Activated naive CD4-positive, alpha-beta T cell treated with anti-CD3 and anti-CD28 coated beads, Interleukin-2, amount 50 U/mL, for 72 hours (primary cell): ENCODE results near the gene TTC28. TPM values are rescaled to one million over a fixed set of nuclear protein-coding genes. Genes with fewer than 3 reads are reported as not detected.

Experiments
- ATAC-seq, 2 donors: fragments of 150-1000 bp; cut with Tn5 transposase; 2 replicates each; pipeline ENCODE4 v1.10.0; 2021; ENCODE audit warnings: mild to moderate bottlenecking in 2 of 2, moderate library complexity in 2 of 2
- DNase-seq, 2 donors: peaks; one replicate each; pipeline ENCODE4 v3.0.0; 2021 to 2022; ENCODE audit warnings: low spot score in 2 of 2
- H3K27ac Mint-ChIP-seq, 2 donors: one replicate each; pipeline ENCODE4 v1.8.0; 2022; ENCODE audit warnings: mild to moderate bottlenecking in 2 of 2, mixed read lengths in 2 of 2
- H3K36me3 Mint-ChIP-seq, 2 donors: one replicate each; pipeline ENCODE4 v1.8.0; 2022; ENCODE audit warnings: mixed read lengths in 2 of 2
- H3K9me3 Mint-ChIP-seq, 2 donors: one replicate each; pipeline ENCODE4 v1.8.0; 2022; ENCODE audit warnings: mixed read lengths in 2 of 2
- total RNA-seq, 2 donors: library from RNA; stranded (reverse); gene quantifications; one replicate each; pipeline ENCODE4 v1.2.3, GENCODE V29; 2022

Gene TTC28
- total RNA-seq, 2 donors from 2014 or later: 0.66 to 8.5 TPM

DNA sequence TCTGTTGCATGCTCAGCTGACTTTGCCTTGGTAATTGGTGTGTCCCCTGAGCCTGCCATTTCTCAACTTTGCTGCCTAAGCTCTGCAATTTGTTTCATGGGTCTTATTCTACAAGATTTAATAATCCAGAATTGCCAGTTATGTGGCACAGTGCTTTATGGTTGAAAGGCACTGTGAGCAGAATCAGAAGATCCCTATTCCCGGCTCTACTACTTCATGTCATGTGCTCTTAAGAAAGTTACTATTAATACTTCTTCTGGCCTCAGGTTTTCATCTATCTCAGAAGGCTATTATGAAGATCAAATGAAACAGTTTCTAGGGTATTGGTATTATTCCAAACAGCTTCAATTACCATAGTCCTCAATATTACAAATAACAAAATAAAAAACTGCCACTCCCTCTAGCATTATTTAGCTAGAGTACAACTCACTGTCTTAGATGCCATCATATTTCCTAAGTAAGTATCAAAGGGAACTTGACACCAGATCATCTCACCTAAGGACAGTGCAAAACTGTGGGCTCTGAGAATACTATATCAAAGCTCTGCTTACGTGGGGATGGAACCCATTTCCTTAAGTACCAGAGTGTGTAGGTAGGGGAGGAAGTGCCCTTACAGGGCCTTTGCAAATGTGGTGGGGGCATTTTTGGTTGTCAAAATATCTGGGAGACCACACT, 560.5 kb downstream of the TTC28 start:
- Mint-ChIP-seq H3K9me3 (no peaks in the 10 kb centered on the region), H3K27ac (no peak overlapping the region), H3K36me3 (no peaks in the 10 kb centered on the region)
- DNase-seq: no peak
- ATAC-seq: no peak

DNA sequence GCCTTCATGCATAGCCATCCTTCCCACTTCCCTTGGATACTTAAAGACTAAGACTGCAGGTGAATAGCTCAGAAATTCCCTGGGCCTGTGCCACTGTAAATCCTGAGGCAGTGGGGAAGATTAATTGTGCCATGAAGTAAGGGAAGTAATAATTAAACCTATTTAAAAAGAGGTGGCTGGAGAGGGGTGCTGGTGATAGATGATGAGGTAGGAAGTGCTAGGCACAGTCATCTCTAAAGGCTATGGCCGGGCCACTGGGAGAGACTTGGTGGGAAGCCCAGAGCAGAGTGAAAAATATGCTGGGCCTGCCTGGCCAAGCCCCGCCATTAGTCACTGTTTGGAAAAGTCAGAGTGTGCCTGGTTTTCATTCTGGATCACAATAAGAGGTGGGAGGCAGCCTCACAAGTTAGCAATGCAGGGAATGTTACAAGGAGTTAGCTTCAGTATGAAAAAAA, 563.4 kb downstream of the TTC28 start:
- no peak for DNase-seq
- no peak for ATAC-seq
- H3K36me3 Mint-ChIP-seq: no peaks in the 10 kb centered on the region
- H3K9me3 Mint-ChIP-seq: no peaks in the 10 kb centered on the region
- H3K27ac Mint-ChIP-seq: no peak overlapping the region

DNA sequence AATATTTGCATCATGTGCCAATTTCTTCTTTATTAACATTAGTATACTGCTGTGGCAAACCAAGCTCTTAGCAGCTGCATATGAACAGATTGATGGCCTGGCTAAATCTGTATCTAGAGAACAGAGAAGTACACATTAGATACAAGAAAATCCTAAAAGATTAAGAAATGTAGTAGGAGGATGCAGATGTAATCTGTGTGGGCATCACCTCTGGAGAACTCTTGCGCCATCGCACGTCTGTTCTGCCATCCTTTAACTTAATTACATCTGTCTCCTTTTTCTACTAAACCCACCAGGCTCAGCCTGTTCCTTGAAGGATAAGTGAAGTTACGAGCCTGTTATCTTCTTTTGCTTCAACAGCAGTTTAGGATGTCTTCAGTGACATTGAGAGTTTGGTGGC, 564.2 kb downstream of the TTC28 start:
- ATAC-seq (no peak), DNase-seq (no peak)
- Mint-ChIP-seq H3K36me3 (no peaks in the 10 kb centered on the region), H3K9me3 (no peaks in the 10 kb centered on the region), H3K27ac (no peak overlapping the region)

DNA sequence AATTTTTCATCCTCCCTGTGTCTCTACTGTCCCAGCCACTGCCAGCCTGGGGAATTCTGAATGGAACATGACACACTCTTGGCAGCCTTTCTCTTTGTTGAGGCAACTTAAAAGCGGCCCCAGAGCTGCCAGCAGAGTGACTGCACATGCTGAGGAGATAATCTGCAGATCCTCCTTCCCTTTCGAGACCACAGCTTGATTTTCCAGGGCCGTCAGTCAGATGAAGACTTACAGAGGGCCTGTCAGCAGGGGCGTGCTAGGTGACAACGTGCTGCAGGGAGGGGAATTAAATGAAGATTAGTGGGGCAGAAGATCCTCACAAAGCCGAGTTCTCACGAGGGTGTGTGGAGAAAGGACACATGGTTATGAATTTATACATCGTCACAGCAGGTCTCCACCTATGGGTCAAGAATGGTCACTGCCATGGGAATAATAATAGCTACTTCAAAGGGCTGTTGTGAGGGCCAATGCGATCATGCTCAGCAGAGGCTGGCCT, 567.0 kb downstream of the TTC28 start:
- no peaks in the 10 kb centered on the region for H3K36me3 Mint-ChIP-seq
- no peak overlapping the region for H3K27ac Mint-ChIP-seq
- DNase-seq (no peak), ATAC-seq (no peak)
- no peaks in the 10 kb centered on the region for H3K9me3 Mint-ChIP-seq

DNA sequence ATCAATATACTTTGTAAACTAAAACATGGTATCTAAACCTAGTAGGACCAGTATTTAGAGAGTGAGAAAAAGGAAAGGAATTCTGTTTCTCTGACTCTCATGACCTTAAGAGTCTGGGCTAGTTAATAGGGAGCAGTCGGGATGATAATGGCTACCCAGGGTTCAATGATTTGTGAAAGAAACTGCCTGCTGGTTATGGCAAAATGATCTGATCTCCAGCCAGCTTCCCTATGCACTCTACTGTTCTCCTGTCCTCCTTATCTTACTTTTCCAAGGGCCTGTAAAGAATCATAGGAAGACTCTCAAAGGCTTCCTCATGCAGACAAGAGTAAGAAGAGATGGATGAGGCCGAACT, 567.5 kb downstream of the TTC28 start:
- no peak for DNase-seq
- no peaks in the 10 kb centered on the region for H3K36me3 Mint-ChIP-seq
- no peak overlapping the region for H3K27ac Mint-ChIP-seq

DNA sequence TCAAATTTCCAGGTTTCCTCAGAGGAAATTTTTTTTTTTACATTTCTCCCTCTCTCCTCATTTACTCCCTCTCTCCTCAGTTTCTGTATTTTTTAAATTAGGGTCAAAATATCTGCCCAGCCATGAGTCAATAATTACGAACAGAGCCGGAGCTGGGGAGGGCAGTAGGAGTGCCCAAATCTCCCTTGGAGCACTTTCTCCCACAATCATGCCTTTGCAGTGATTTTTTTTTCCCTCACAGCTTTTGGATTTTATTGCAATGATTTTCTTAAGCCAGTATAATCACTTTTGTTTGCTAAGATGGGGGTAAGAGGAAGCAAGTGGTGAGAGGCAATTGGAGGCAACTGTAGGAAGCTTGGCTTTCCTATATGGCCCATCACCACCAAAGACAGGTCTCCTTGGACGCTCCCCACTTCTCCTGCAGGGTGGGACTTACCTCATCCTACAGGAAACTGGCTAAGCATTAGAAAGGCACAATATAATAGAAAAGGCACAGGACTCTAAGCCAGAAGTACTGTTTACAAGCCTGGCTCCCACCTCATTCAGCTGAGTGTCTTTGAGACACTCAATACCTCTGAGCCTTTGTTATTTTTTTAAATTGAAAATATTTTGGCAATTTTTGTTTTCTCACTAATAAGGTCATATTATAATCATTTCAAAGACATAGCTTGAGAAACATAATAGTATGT, 568.0 kb downstream of the TTC28 start:
- no peaks in the 10 kb centered on the region for H3K9me3 Mint-ChIP-seq
- DNase-seq (no peak), ATAC-seq (no peak)
- no peak overlapping the region for H3K27ac Mint-ChIP-seq
- H3K36me3 Mint-ChIP-seq: no peaks in the 10 kb centered on the region

More for the DNA sequence above, 567.5 kb downstream of the TTC28 start:
- no peaks in the 10 kb centered on the region for H3K9me3 Mint-ChIP-seq
- no peak for ATAC-seq

DNA sequence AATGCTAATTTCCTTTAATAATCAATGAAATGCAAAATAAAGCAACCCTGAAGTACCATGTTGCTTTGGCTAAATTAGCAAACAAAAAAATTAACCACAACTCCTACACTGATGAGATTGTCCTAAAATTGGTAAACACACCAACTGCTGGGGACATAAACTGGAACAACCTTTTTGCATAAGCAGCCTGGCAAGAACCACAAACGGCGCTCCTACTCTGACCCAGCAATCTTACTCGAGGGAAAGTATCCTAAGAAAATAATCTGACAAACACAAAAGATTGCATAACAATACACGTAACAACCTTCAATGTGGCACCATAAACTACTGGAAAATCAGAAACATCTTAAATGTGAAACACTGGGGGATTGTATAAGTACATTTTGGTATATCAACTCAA, 570.8 kb downstream of the TTC28 start:
- ATAC-seq: no peak
- no peaks in the 10 kb centered on the region for H3K9me3 Mint-ChIP-seq
- H3K27ac Mint-ChIP-seq: no peak overlapping the region
- no peak for DNase-seq
- H3K36me3 Mint-ChIP-seq: no peaks in the 10 kb centered on the region

DNA sequence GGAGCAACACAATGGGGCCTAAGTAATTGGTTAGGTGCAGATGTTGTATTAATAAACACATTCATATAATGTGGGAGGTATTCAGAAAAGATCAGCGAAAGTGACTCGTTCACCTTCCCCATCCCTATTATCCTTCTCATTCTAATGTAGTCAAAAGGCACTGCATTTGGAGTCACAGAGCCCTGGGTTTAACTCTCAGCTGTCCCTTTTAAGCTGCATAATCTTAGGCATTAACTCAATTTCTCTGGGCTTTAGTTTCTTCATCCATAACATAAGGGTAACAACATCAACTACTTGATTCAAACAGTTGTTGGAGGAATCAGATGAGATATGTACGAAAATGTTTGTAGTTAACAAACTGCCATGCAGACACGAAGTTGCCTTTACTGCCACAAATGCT, 573.0 kb downstream of the TTC28 start:
- ATAC-seq (no peak), DNase-seq (no peak)
- Mint-ChIP-seq H3K27ac (no peak overlapping the region), H3K36me3 (no peaks in the 10 kb centered on the region), H3K9me3 (no peaks in the 10 kb centered on the region)

DNA sequence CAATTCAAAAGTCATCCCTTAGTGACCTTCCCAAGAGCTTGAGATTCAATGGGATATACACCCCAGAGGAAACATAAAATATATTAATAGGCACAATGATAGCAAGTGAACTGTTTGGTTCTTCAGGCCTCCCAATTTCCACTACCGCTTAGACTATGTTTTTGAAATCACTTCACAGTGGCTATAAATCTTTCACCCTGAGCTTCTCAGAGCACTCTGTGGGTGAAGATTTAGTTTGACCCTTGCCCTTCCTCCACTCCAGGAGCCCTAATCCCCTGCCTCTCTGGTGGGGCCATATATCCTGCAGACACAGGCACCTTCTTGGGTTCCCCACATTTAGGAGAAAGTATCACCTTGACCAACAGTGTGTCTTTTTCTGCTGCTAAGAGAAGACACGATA, 573.7 kb downstream of the TTC28 start:
- H3K27ac Mint-ChIP-seq: no peak overlapping the region

DNA sequence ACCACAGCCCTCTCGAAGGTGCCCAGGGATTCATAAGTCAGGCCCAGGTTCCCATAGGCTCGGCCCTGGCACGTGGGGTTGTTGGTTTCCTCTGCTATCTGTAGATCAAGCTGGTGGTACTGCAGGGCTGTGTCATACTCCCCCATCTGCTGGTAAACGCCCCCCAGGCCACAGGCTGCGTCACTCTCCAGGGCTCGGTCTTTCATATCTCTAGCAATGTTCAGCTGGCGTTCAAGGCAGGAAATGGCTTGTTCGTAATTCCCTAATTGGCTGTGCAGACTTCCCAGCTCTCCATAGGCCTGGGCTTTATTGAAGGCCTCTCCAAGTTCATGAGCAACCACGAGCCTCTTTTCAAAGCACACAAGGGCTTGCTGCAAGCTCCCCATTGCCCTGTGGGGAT, 574.2 kb downstream of the TTC28 start:
- ATAC-seq (no peak), DNase-seq (no peak)
- H3K36me3 Mint-ChIP-seq: no peaks in the 10 kb centered on the region
- H3K27ac Mint-ChIP-seq: peak overlapping the region in 1 of 2 donors; percentile 41
- H3K9me3 Mint-ChIP-seq: no peaks in the 10 kb centered on the region

More for the DNA sequence above, 573.7 kb downstream of the TTC28 start:
- DNase-seq (no peak), ATAC-seq (no peak)
- Mint-ChIP-seq H3K36me3 (no peaks in the 10 kb centered on the region), H3K9me3 (no peaks in the 10 kb centered on the region)

DNA sequence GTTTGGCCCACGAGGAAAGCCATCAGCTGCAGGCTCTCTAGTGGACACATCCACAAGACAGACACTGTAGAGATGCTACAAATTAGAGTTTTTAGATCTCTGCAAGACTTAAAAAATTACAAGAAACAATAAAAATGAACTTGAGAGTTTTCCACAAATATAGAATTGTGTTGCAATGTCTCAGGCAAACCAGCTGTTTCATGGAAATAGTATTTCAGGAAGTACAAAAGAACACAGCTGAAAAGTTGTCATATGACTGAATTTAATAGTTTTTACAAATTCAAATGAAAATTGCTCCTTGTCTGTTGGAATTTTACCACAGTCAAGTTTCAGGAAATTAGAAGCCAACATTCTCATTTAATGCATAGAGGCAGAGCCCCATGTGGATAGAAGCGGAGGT, 576.0 kb downstream of the TTC28 start:
- ATAC-seq: no peak
- Mint-ChIP-seq H3K9me3 (no peaks in the 10 kb centered on the region), H3K36me3 (no peaks in the 10 kb centered on the region), H3K27ac (no peak overlapping the region)
- DNase-seq: no peak

DNA sequence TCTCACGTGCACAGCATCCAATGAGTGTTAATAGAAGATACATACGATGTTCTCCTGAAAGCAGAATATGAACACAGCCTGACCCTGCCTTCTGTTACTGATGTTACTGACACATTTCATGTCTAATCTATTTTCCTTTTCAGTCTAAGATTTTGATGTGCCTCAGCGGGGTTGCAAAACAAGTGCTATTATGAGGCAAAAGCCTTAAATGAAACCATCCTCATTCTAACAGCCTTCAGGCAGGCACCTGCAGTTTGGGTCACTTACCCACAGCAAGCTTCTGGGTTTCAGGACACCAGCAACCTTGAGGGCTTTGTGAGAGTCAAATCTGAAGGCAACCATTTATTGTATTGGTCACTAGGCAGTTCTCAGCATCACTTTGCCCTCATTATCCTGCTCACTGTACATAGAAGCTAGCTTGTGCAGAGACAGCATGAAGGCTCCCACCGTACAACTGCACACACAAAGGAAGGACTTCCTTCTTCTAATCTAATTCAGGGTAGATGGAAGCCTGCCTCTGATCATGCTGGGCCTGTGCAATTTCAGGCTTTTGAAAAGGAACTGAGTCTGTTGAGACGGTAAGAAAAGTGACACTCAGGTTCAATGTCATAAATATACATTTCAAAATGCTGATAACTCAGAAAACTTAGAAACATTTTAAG, 577.4 kb downstream of the TTC28 start:
- no peaks in the 10 kb centered on the region for H3K9me3 Mint-ChIP-seq
- ATAC-seq (no peak), DNase-seq (no peak)
- H3K27ac Mint-ChIP-seq: no peak overlapping the region
- no peaks in the 10 kb centered on the region for H3K36me3 Mint-ChIP-seq

DNA sequence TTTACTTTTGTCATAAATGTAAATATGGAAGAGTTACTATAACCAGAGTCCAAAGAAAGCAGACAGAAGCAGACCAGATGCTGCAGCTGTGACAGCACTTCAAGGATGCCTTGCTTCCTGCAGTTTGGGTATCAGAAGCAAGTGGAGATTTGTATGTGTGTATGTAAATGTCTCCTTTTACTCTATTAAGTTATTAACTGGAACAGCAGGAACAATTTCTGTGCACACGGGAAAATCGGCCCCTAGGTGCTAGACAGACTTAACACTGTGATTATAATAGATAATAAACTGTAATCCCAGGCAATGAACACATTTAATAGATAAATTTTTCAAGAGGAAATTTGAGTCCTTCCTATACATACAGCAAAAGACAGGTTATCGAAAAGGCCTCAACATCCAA, 582.0 kb downstream of the TTC28 start:
- DNase-seq (no peak), ATAC-seq (no peak)
- no peaks in the 10 kb centered on the region for H3K9me3 Mint-ChIP-seq
- H3K36me3 Mint-ChIP-seq: no peaks in the 10 kb centered on the region
- peak overlapping the region in 1 of 2 donors; percentile 76 for H3K27ac Mint-ChIP-seq

DNA sequence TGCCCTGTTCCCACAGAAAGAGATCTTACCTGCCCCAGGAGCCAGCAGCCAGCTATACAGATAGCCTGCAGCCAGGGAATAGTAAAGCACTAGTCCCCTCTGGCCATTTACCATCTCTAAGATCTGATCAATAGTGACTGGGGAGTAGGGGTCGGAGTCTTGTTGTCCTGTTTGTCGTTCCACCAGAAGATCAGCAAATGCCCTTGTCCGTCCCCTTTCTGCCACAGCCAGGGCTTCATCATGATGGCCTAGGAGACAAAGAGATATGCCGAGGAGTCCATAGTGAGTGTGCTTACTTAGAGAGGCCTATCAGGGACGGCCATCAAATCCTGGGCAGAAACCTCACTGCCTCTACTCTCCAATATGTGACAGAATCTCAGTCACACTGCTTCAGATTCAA, 583.5 kb downstream of the TTC28 start:
- ATAC-seq: no peak
- Mint-ChIP-seq H3K9me3 (no peaks in the 10 kb centered on the region), H3K36me3 (no peaks in the 10 kb centered on the region), H3K27ac (no peak overlapping the region)
- no peak for DNase-seq

DNA sequence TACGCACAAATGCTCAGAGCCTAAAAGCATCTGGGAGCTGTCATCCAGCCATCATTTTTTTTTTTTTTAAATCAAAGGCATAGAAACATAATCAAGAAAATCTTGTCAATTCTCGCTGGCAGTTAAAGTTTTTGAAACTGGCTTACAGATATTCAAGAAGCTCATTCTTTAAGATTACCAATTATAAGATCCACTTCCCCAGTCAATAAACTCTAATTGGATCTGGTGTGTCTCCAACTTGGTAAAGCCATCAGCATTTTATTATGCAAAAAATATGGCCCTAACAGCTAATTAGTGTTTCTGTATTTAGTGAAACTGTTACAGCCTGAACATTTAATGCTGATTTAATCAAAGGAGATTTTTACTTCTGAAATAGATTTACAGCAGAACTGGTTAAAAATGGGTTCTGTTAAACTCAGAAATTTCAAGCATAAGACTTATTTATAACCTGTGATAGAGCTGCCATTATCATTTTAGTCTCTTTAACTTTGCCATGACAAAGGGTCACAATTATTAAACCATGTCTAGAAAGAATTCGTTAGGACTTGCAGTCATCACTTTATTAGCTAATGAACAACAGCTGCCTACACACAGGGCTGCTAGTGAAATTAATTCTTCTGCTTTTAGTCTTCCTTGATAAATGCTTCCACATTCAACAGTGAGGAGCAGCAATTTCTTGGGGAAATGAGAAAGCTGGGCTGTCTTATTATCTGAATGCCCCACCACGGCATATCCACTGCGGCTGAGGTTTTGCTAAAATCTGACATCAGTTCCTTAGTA, 584.1 kb downstream of the TTC28 start:
- DNase-seq (no peak), ATAC-seq (no peak)
- no peak overlapping the region for H3K27ac Mint-ChIP-seq
- H3K9me3 Mint-ChIP-seq: no peaks in the 10 kb centered on the region
- no peaks in the 10 kb centered on the region for H3K36me3 Mint-ChIP-seq

DNA sequence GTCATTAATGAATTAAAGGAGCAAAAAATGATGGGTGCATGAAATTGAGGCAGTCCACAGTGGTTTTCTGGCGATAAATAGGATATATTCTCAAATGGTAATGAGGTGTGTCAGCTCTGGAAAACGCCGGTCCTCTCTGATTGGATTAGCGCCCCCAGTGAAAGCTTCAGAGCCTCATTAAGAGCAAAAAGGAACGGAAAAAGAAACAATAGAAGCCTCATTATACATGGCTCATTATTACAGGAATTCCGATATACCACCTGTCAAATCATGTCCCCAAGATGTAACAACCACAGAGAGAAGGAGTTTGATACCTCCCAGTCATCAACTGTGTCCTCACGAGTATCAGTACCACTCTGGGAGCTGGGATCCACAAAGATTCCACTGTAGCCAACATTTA, 584.9 kb downstream of the TTC28 start:
- Mint-ChIP-seq H3K36me3 (no peaks in the 10 kb centered on the region), H3K27ac (no peak overlapping the region), H3K9me3 (no peaks in the 10 kb centered on the region)
- DNase-seq (no peak), ATAC-seq (no peak)

DNA sequence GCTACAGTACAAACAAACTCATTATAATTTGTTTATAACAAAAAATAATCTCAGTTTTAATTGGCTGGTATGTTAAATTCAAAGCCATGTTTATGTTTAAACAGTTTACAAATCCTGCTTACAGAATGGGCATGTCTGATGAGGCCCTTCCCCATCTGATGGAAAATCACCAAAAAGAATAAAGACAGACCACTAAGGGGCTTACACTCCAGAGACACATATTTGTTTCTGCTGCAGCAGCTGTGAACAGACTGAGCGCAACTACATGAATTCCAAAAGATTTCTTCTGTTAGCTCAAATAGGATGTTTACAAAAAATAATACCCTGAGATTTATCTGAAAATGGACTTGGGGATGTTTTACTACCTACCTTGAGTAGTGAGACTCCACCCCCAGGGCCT, 585.9 kb downstream of the TTC28 start:
- H3K9me3 Mint-ChIP-seq: no peaks in the 10 kb centered on the region
- DNase-seq (no peak), ATAC-seq (no peak)
- no peak overlapping the region for H3K27ac Mint-ChIP-seq
- H3K36me3 Mint-ChIP-seq: no peaks in the 10 kb centered on the region
